Fibroblast of upper back skin (primary cell): ENCODE results near the gene TIMM23B.
"Not testable (repeated sequence)": the region's sequence is repeated elsewhere in the genome, so short reads cannot be mapped to it uniquely, and the experiment has no call there.

Experiments used
- DNase-seq: peaks from one replicate; pipeline ENCODE4 v3.0.0-alpha.2; 2013

TIMM23B gene

GRCh38 chr10:49941447-49942338 lies at the start of gene TIMM23B, which contains the start of gene PARG:
Gene TIMM23B (plus strand): TSS chr10:49942053. CDS start chr10:49942195, 142 bp downstream.
Gene PARG (minus strand): TSS chr10:49942027. CDS start chr10:49941725, 302 bp downstream.
- DNase-seq: peak; percentile 78

GRCh38 chr10:49899999-49900398 lies 41.9 kb upstream of the TIMM23B start:
- not testable (repeated sequence) for DNase-seq

- not testable (repeated sequence) for DNase-seq
Measured at GRCh38 chr10:49900406-49900805, 41.4 kb upstream of the TIMM23B start.

GRCh38 chr10:49903829-49904228 lies 38.0 kb upstream of the TIMM23B start:
- not testable (repeated sequence) for DNase-seq

GRCh38 chr10:49908290-49909080 lies 33.4 kb upstream of the TIMM23B start:
- not testable (repeated sequence) for DNase-seq

GRCh38 chr10:49910295-49910694 lies 31.6 kb upstream of the TIMM23B start:
- DNase-seq: not testable (repeated sequence)

GRCh38 chr10:49916451-49916850 lies 25.4 kb upstream of the TIMM23B start:
- DNase-seq: not testable (repeated sequence)

GRCh38 chr10:49917927-49918326 lies 23.9 kb upstream of the TIMM23B start:
- DNase-seq: not testable (repeated sequence)

GRCh38 chr10:49922041-49922440 lies 19.8 kb upstream of the TIMM23B start:
- DNase-seq: not testable (repeated sequence)

GRCh38 chr10:49923572-49923971 lies 18.3 kb upstream of the TIMM23B start:
- not testable (repeated sequence) for DNase-seq

GRCh38 chr10:49931276-49931675 lies 10.6 kb upstream of the TIMM23B start:
- DNase-seq: not testable (repeated sequence)

- not testable (repeated sequence) for DNase-seq
Measured at GRCh38 chr10:49931959-49932728, 9.7 kb upstream of the TIMM23B start.

GRCh38 chr10:49942339-49942705 lies 469 bp downstream of the TIMM23B start:
- DNase-seq: not testable (repeated sequence)

GRCh38 chr10:49943607-49944006 lies 1.8 kb downstream of the TIMM23B start:
- not testable (repeated sequence) for DNase-seq

- not testable (repeated sequence) for DNase-seq
Measured at GRCh38 chr10:49948142-49948541, 6.3 kb downstream of the TIMM23B start.

- not testable (repeated sequence) for DNase-seq
Measured at GRCh38 chr10:49948737-49949136, 6.9 kb downstream of the TIMM23B start.

- DNase-seq: not testable (repeated sequence)
Measured at GRCh38 chr10:49952006-49952405, 10.2 kb downstream of the TIMM23B start.

- not testable (repeated sequence) for DNase-seq
Measured at GRCh38 chr10:49953122-49953521, 11.3 kb downstream of the TIMM23B start.

- DNase-seq: not testable (repeated sequence)
Measured at GRCh38 chr10:49970331-49970857, 28.5 kb downstream of the TIMM23B start.

GRCh38 chr10:49971466-49971865 lies 29.6 kb downstream of the TIMM23B start:
- not testable (repeated sequence) for DNase-seq

- not testable (repeated sequence) for DNase-seq
Measured at GRCh38 chr10:49972094-49972493, 30.2 kb downstream of the TIMM23B start.

- DNase-seq: not testable (repeated sequence)
Measured at GRCh38 chr10:49977756-49978155, 35.9 kb downstream of the TIMM23B start.
